GM11168 (cell line): ENCODE measurements around the gene EGR2.
"Not testable (repeated sequence)": the region's sequence is repeated elsewhere in the genome, so short reads cannot be mapped to it uniquely, and the experiment has no call there.

ENCODE experiments used
- in situ Hi-C: fragments of 300-500 bp; cut with MboI; formaldehyde crosslinking; loops from one replicate; pipeline ENCODE4 v1.12.0; 2022; ENCODE audit warnings: low sequenced_read_pairs; ENCODE audit not compliant: unreplicated experiment

Gene EGR2

GRCh38 chr10:62803724-62804355 is 12.3 kb downstream of the EGR2 start:
- in situ Hi-C loops = no loop called here

- in situ Hi-C loops = no loop called here
Observed at GRCh38 chr10:62801871-62802270, 14.3 kb downstream of the EGR2 start.

- in situ Hi-C loops = no loop called here
Observed at GRCh38 chr10:62796896-62797295, 19.3 kb downstream of the EGR2 start.

- in situ Hi-C loops = no loop called here
Observed at GRCh38 chr10:62795762-62796161, 20.4 kb downstream of the EGR2 start.

- in situ Hi-C loops = no loop called here
Observed at GRCh38 chr10:62795100-62795499, 21.1 kb downstream of the EGR2 start.

GRCh38 chr10:62794306-62794705 is 21.9 kb downstream of the EGR2 start:
- in situ Hi-C loops = no loop called here

- in situ Hi-C loops = no loop called here
Observed at GRCh38 chr10:62792261-62792660, 23.9 kb downstream of the EGR2 start.

- in situ Hi-C loops = no loop called here
Observed at GRCh38 chr10:62790571-62790970, 25.6 kb downstream of the EGR2 start.

GRCh38 chr10:62790019-62790555 is 26.1 kb downstream of the EGR2 start:
- in situ Hi-C loops = no loop called here

GRCh38 chr10:62788861-62789467 is 27.2 kb downstream of the EGR2 start:
- in situ Hi-C loops = no loop called here

- in situ Hi-C loops = not testable (repeated sequence)
Observed at GRCh38 chr10:62788285-62788684, 27.9 kb downstream of the EGR2 start.

- in situ Hi-C loops = not testable (repeated sequence)
Observed at GRCh38 chr10:62784537-62784936, 31.6 kb downstream of the EGR2 start.

GRCh38 chr10:62779487-62780248 is 36.5 kb downstream of the EGR2 start:
- in situ Hi-C loops = no loop called here

- in situ Hi-C loops = no loop called here
Observed at GRCh38 chr10:62778125-62778524, 38.0 kb downstream of the EGR2 start.

- in situ Hi-C loops = no loop called here
Observed at GRCh38 chr10:62772186-62772974, 43.8 kb downstream of the EGR2 start.

GRCh38 chr10:62769574-62770242 is 46.5 kb downstream of the EGR2 start:
- in situ Hi-C loops = no loop called here

- in situ Hi-C loops = no loop called here
Observed at GRCh38 chr10:62766386-62766785, 49.8 kb downstream of the EGR2 start.

- in situ Hi-C loops = no loop called here
Observed at GRCh38 chr10:62765726-62766125, 50.4 kb downstream of the EGR2 start.

- in situ Hi-C loops = no loop called here
Observed at GRCh38 chr10:62764011-62764410, 52.2 kb downstream of the EGR2 start.

- in situ Hi-C loops = no loop called here
Observed at GRCh38 chr10:62763155-62763554, 53.0 kb downstream of the EGR2 start.
